ENCODE measurements around the gene TCAIM.

- no peak for TF ChIP-seq RFX5 (IDR thresholded peaks at IDR 0.05; ENCODE audit: low read depth, low read length)
- TF ChIP-seq POLR2AphosphoS5 (IDR thresholded peaks at IDR 0.05; ENCODE audit: low read length), result no peak
- no peak for TF ChIP-seq ZBTB4 (CRISPR knock-in tag; IDR thresholded peaks at IDR 0.05)
- no peak for TF ChIP-seq CTCF (IDR thresholded peaks at IDR 0.05 in 2 of 3, conservative IDR thresholded peaks at IDR 0.05 in 1 of 3; ENCODE audit: control insufficient read depth in 2 of 3, extremely low read depth in 1 of 3, insufficient read depth in 1 of 3, low read depth in 3 of 3, low read length in 3 of 3)
- no peak for TF ChIP-seq EZH2 (IDR thresholded peaks at IDR 0.05; ENCODE audit: borderline replicate concordance, control insufficient read depth, low read depth, low read length)
- no peak for TF ChIP-seq POLR2A (IDR thresholded peaks at IDR 0.05; ENCODE audit: low read depth, low read length)
- TF ChIP-seq CREB1 (IDR thresholded peaks at IDR 0.05; ENCODE audit: low read depth), result no peak
- TF ChIP-seq ATF3 (IDR thresholded peaks at IDR 0.05; ENCODE audit: borderline replicate concordance, extremely low read depth, low read depth, low read length), result no peak
- TF ChIP-seq BACH1 (IDR thresholded peaks at IDR 0.05; ENCODE audit: borderline replicate concordance), result no peak
These were observed 60.3 kb downstream of the TCAIM start for GRCh38 chr3:44398853-44399252.

All from GM12878 (cell line).